T-helper 22 cell (primary cell): ENCODE results near the gene STK39.

Experiments
- DNase-seq: peaks from one replicate; pipeline ENCODE4 v3.0.0-alpha.2; 2020; ENCODE audit warnings: low read depth

Gene STK39

DNA sequence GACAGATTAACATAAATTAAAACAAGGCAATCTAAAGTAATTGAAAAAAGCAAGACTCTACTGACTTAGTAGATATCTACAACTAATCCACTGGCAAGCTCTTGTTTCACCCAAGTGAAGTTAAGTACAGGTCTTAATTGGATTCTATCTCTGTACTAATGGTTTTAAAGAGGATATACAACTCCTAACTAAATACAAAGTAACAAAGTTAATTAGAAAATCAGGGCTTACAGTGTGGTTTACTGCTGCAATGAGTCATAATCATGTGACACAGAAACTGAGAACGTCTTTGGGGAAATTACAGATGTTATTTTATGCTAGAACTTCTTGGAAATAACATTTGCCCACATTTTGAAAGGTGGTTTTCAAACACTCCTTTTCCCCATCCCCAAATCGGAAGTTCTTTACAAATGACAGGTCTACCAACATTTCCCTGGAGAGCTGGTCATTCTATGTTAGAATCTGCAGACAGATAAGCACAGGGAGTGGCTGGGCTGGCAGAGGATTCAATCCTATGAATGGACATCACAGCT, 245.3 kb downstream of the STK39 start:
- DNase-seq: no peak

DNA sequence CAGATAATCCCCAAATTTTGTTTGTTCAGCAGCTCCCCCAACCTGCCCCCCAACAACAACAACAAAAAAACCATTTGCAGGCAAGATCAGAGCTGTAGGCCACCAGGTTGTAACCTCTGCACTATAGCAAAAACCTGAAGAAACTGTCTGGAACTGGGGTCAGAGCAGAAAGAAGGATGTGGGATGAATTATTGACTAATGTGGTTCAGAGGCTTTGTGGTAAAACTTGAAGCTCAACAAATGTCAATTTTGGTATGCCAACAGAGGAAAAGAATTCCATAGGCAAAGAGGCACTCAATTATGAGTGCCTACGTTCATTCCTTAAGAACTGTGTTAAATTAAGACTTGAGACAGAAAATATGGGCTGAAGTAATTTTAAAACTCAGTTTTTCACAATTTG, 255.1 kb downstream of the STK39 start:
- no peak for DNase-seq

DNA sequence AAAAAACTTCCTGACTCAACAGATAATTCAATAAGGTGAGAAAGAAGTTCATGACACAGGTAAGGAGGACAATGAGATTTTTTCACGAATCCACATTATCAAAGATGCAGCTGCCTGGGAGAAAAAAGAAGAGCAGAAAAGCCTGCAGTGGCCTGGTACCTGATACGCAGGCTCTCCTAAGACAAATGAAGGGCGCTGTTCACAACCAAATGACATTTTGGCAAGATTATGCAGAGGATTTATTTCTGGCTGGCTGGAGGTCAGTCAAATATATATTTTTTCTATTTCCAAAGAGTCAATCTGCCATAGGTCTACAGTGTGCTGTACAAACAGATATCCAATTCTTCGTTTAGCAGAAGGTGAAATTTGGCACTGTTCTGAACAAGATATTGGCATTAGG, 257.3 kb downstream of the STK39 start:
- no peak for DNase-seq

DNA sequence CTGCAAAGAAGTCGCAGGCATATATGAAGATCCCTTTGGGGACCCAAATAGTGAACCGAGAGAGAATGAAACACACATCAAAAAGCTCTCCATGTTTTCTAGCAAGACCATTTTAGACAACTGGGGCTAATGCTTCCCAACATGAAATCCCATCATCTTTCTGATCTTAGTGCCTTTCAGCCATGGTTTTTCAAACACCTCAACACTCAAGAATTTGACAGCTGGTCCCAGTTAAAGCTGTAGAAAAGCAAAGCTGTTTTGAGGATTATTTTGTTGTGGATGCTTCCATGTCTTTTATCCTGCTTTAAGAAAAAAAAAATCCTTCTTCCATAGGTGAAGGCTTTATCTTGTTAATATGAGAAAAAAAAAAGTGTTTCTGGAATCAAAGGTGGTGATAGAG, 259.1 kb downstream of the STK39 start:
- DNase-seq: no peak

DNA sequence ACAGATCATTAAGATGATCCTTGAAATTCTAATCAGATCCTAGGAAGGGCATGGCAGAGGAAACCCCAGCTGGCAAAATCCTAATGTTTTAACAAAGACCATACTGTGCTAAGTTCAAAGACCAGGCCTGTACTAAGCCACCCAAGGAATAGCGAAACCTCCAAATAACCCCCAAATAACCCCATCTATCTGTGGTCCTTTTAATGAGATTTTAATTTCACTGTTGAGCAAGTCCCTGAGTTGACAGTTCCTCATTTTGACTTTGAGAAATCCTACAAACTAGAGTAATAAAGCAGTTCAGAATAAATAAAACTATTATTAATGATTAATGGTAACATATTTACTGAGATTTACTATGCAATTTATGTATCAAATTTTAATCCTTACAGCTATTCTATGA, 259.8 kb downstream of the STK39 start:
- no peak for DNase-seq

DNA sequence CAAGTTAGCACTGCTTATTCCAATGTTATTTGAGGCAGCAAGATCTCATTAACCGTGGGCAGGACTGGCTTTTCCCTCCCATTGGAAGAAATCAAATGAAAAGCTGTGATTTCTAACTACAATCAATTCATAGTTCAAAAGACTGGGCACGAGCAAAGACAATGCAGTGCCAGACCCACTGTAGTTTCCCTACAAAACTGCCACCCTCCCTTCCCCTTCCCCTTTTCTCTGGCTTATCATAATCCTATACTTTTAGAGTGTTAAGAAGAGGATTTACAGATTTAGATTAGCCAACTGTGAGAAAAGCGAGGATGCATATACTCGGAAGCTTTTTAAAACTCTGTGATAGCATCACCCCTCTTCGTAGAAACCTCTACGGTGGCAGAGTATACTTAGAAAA, 260.4 kb downstream of the STK39 start:
- no peak for DNase-seq

DNA sequence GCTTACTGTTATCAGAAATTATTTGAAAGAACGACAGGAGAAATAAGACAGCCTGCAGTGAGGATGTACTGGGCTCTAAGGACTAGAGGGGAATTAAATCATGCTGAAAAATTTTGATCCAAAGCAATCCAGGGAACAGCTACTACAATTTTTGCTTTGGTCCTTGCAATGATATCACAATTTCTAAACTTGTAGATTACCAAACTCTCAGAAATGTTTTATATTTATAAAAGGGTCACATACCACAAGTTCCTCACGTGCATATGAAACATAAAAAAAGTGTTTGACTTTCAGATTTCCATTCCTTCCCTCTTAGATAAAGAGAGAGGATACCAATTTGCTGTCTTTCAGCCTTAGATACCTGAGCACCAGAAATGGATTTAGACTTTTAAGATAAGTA, 261.2 kb downstream of the STK39 start:
- no peak for DNase-seq

DNA sequence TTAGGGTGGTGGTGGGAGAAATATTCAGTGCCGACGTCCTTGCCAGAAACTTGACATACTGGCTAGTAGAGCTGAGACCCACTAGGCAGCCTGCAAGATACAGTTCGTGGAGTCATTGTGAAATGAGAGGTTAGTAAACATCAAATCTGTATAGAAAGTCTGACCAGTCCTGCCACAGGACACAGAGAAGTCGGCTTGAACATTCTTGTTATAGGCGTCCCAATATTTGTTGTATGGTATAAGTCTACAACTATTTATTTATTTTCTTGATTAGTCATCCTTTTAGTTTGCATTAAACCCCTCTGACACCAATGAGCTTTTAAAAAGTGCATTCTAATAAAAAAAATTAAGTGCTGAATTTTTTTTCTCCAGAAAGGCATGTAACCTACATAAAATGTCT, 265.4 kb downstream of the STK39 start:
- no peak for DNase-seq

DNA sequence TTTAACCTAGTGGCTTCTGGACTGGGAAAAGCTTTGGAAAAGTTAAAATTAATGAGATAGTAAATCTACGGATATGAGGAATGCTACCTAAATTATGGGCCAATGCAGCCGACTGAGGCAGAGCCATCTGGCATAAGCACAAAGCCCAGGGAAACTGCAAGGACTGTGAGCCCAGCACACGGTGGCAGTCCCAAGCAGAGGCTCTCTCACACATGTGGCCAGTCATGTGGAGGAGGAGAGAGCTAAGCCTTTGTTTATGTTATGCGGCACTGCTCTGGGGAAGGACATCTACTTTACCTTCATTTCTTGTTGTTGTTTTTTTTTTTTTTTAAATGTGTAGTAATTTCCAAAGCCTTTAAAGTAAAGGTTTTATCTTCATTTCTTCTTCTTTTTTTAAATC, 267.0 kb downstream of the STK39 start:
- no peak for DNase-seq

DNA sequence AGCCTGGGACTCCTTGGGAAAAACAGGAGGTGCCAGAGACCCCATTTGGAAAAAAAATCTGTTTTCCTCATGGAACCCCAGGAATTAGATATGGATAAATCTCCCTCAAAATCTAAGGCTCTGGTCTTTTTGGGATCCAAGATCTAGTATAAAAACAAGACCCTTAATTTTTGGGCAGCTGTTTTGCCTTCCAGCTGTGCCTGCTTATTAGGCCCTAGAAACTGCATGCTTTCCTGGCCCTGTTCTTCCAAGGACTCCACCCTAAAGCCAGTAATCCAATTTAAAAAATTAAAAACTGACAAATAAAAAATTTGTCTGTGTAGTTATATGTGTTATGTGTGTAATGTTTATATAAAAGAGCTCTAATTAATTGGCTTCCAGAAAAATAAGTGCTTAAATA, 274.6 kb downstream of the STK39 start:
- DNase-seq: no peak

DNA sequence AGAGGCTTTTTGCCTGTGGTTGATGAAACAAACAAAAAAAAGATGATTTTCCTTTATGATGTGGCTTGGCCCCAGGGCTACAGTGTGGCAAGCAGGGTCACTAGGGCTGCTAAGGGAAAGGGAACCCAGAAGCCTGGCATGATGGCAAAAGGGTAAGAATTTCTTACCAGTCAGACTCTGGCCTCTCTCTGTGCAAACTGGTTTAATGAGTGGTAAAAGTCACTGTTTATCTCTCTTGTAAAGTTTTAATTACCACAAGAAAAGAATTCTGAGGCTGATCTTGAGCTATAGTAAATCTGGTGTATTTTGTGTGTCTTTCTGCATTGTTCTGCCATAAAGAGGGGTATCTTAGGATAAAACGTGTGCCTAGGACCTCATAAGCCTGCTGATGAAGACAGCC, 275.4 kb downstream of the STK39 start:
- no peak for DNase-seq

DNA sequence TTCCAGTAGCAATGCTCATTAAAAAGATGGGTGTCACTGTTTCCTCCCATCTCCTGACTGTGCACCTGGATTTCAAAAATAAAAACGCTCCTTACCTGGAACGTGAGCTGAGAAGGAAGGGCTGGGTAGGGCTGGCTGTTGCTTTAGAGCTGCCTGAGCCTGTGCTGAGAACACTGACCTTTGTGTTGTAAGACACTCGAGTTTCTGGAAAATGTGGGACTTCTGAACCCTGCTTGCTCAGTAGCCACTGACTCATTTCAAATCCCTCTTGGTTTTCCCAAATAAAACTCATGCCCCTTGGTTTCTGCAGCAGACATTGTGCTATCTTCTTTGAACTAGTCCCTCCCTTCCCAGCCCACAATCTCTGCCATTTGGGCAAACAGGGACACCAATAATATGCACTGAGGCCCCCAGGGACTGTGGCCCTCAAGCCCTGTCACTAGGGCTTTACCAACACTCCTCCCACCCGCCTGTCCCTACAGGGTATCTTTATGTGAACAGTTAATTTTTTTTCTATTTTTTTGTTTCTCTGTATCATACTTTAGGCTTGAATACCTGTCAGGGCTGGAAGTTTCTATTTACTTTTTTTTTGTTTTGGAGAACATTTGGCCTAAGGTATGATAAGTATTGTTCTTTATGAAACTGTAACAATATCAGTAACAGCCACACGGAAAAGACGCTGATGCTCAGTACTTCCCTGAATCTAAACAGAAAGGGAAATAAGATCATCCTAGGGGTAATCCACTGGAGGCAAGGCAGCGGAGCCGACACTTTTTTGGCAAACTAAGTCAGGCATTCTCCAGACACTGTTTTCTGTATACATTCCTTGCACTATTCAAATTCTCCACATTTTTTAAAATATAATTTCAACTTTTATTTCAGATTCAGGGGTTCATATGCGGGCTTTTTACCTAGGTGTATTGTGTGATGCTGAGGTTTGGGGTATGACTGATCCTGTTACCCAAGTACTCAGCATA, 280.2 kb downstream of the STK39 start:
- no peak for DNase-seq

DNA sequence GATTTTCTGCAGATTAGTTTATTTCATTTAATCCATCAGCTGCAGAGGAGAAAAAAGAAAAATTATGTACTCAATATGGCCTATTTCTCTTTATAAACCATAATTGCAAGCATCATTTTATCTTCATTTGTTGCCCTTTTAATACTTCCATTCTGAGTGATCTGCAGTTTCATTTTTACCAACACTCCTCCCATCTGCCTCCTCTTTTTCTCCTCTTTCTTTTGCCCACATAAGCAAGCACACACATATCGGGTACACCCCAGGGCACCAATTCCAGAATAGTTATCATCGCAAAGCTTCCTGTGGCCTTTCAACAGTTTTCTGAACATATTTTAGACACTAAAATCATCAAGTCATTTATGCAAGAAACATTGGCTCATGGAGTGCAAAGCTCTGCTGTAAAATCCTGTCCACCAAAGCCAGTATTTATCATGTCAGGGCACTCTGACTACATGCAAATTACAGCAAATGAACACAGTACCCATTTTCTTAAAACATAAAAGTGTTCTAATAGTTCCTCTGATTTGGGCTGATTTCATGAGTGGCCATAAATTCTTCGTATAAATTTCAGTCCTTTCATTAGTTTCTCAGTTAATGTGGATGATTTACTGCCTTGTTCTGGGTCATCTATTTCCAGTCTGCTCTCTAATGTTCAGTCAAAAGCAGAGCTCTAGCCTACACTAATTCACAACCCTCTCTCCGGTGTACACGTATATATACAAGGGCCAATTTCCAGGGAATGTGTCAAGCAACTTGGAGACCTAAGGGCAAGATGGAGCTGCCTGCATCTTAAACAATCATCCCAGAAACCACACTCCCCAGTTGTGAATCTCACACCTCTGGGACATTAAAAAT, 281.3 kb downstream of the STK39 start:
- no peak for DNase-seq

DNA sequence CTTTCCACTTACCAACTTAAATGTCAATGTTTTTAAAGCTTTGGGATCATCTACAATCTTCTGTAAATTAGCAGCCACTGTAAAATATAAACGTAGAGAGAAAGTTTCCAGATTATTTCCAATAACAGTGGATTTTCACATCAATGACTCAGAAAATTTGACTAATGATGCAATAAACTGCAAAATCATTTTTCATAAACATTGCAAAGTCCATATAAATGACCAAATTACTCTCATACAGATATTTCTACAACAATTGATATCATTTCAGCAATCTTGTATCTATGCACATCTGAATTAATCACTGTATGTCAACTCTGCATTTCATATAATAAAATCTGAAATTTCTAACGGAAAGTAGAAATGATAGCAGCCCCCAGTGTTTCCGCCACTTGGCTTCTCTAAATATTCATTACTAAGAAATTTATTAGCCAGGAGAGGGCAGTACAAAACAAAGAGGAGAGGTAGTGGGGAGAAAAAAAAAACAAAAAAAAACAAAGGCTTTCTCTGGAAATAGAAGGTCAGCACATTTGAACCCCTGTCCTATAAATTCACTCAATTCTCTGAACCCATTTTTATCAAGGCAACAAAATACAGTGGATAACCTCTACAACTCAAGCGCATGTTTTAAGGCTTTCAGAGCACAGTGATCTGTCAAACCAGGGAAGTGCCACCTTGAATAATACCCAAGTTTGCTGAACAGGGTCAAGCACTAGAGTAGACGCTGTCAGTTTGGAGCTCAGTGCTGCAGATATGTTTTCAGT, 282.6 kb downstream of the STK39 start:
- no peak for DNase-seq

DNA sequence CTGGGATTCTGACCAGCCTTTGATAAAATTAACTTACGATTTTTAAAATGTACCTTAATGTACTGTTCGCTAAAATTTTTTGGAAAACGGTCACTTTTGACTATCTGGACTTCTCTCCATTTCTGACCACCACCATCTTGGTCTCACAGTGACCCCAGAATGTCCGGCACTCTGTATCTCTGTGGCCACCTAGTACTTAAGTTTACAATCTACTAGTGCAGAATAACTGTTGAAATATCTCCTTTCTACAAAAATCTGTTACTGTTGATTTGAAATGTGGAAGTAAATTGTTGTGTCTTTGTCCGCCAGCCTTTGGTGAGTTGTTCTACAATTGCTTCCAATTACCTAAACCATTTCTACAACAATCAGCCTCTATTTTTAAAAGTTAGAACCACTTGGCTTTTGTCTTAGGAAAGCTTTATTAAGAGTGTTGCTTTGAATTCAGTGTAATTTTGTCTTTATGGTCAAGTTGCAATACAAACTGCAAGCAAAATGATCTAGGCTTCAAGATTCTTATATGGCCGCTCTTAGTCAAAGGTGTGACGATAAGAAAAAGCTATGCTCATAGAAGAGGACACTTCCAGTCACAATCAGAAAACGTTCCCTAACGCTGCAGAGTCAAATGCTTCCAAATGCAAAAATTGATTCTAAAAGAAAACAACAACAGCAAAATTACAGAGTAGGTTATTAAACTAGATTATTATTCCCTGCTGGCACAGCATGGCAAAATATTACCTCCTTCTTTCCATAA, 283.3 kb downstream of the STK39 start:
- no peak for DNase-seq

DNA sequence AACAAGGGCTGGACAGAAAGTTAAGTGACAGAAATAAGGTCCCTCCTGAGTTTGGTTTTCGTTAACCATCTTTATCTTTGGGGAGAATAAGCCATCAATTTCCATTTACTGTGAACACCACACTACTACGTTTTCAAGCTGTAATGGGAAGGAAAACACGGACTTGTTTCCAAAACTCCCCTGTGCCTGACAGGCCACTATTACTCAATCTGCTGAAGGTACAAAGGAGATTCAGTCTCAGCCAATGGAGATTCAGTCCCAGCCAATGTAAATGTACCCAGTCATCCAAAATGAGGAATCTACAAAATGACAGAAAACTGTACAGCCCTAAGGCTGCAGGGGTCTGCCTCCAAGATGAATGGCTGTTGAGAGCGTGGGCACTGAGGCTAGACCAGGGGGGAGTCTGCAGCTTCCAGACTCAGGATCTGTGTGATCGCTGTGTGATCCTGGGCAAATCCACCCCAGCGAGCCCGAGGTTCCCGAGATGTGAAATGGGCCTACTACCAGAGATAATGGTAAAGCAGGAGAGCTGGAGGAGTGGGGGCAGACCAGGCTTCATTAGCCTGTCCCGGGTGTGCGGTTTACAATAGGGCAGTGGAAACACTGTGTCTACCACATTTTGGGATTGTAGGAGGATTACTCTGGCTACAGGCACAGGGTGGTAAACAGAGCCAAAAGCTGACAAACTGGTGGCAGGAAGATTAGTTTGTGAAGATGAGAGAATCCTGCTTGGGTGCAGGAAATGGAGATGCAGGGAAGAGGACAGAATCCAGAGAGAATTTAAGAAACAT, 284.8 kb downstream of the STK39 start:
- DNase-seq: no peak

DNA sequence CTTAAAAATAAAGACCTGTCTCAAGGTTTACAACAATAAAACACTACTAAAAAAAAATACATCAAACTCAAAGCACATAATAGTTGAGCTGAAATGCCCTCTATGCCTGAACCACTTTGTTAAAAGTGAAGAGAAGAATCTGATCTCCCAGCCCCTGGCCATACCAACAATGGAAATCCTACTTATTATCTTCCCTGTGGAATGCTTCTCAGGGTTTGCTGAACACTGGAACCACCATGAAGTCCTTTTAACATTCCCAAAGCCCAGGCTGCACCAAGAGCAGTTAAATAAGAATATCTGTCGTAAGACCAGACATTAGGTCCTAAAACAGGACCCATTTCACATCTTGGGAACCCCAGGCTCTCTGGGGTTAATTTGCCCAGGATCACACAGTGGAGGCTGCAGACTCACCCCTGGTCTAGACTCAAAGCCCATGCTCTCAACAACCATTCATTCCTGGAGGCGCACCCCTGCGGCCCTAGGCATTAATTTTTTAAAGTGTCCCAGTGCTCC, 285.8 kb downstream of the STK39 start:
- DNase-seq: no peak

DNA sequence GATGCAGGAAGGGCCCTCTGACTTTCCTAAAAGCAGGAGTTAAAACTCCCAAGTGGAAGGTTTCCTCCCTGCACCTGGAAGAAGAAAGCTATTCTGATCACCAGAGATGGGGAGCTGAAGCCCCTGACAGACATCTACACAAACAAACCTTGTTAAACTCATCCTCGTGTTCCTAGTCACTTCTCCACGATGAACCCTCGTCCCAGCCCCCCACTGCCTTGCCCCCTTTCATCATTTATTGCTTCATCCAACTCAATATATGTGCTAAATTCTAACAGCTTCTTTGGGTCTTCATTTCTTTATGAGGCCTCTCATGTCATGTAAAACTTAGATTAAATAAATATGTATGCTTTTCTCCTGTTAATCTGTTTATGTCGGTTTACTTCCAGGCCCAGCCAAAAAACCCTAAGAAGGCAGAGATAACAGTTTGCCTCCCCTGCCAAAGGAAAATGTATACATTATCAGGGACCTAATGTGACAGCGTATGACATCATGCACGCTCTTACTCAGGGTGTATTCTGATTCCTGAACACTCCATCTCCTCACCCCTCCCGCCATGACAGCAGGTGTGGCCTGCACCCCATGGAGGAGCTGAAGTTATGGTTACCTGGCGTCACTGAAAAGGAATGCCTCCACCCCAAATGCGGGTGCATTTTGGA, 287.2 kb downstream of the STK39 start:
- DNase-seq: no peak

DNA sequence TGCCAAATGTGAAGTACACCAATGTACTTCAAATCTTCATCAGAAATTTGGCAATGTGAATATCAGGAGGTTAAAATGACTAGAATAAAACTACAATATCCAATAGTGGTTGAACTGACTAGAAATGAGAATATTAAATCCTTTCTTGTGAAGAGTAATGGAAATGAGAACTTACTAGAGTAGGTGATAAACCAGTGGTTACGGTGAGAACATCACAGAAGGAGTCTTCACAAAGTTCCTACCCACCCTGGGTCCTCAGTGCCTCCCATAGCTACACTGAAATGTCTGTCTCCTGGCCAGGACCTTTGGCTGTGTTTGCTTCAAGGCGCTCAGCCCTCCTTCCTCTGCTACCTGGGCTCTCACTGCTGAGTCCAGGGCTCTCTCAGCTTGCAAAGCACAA, 289.7 kb downstream of the STK39 start:
- DNase-seq: no peak
